IPS-20b (cell line): Measurements from ENCODE around the gene CDH4.

ENCODE experiments used
- H3K27ac ChIP-seq: one replicate; pipeline ENCODE4 v1.5.1; 2013; ENCODE audit warnings: low read length
- H3K27me3 ChIP-seq: 2 replicates; pipeline ENCODE4 v1.6.1; 2013; ENCODE audit warnings: mild to moderate bottlenecking, low read length, inconsistent platforms; ENCODE audit not compliant: insufficient read depth
- H3K36me3 ChIP-seq: 2 replicates; pipeline ENCODE4 v1.6.1; 2013; ENCODE audit warnings: low read depth, mild to moderate bottlenecking, inconsistent platforms, low read length, moderate library complexity; ENCODE audit not compliant: insufficient read depth
- H3K4me1 ChIP-seq: 2 replicates; pipeline ENCODE4 v1.6.1; 2013; ENCODE audit warnings: mild to moderate bottlenecking, control low read depth, inconsistent platforms, low read length, moderate library complexity; ENCODE audit not compliant: insufficient read depth
- H3K4me3 ChIP-seq: 2 replicates; pipeline ENCODE4 v1.5.1; 2013; ENCODE audit warnings: mild to moderate bottlenecking, low read length, inconsistent platforms
- H3K9ac ChIP-seq: 2 replicates; pipeline ENCODE4 v1.6.1; 2013; ENCODE audit warnings: low read depth, mild to moderate bottlenecking, inconsistent platforms, low read length, moderate library complexity
- H3K9me3 ChIP-seq: 2 replicates; pipeline ENCODE4 v1.6.1; 2013; ENCODE audit warnings: mild to moderate bottlenecking, low read depth, low read length, inconsistent platforms; ENCODE audit not compliant: insufficient read depth

CDH4 gene

GRCh38 chr20:61254881-61255626 lies 3.0 kb downstream of the CDH4 start:
- peaks cover 4% of the 10 kb centered on the region; the same call in 1 of the 2 replicates for H3K36me3 ChIP-seq
- peaks cover 69% of the 10 kb centered on the region for H3K27me3 ChIP-seq
- H3K27ac ChIP-seq = no peak overlapping the region
- H3K4me1 ChIP-seq = peaks cover 6% of the 10 kb centered on the region; the same call in 1 of the 2 replicates
- H3K9me3 ChIP-seq = no peaks in the 10 kb centered on the region
- no peak overlapping the region for H3K9ac ChIP-seq
- no peak overlapping the region for H3K4me3 ChIP-seq

- Histone ChIP-seq H3K36me3 (peaks cover 4% of the 10 kb centered on the region; the same call in 1 of the 2 replicates), H3K9me3 (no peaks in the 10 kb centered on the region), H3K27me3 (peaks cover 61% of the 10 kb centered on the region), H3K9ac (no peak overlapping the region), H3K4me3 (no peak overlapping the region), H3K27ac (no peak overlapping the region), H3K4me1 (peaks cover 6% of the 10 kb centered on the region; the same call in 1 of the 2 replicates)
Observed at GRCh38 chr20:61256365-61256764, 4.3 kb downstream of the CDH4 start.

GRCh38 chr20:61256824-61257223 lies 4.8 kb downstream of the CDH4 start:
- Histone ChIP-seq H3K36me3 (peaks cover 4% of the 10 kb centered on the region; the same call in 1 of the 2 replicates), H3K4me3 (no peak overlapping the region), H3K4me1 (peaks cover 6% of the 10 kb centered on the region; the same call in 1 of the 2 replicates), H3K9me3 (no peaks in the 10 kb centered on the region), H3K27me3 (peaks cover 56% of the 10 kb centered on the region), H3K9ac (no peak overlapping the region), H3K27ac (no peak overlapping the region)

GRCh38 chr20:61257611-61258010 lies 5.5 kb downstream of the CDH4 start:
- H3K4me1 ChIP-seq = peaks cover 6% of the 10 kb centered on the region; the same call in 1 of the 2 replicates
- H3K4me3 ChIP-seq = no peak overlapping the region
- no peak overlapping the region for H3K9ac ChIP-seq
- no peak overlapping the region for H3K27ac ChIP-seq
- H3K27me3 ChIP-seq = peaks cover 53% of the 10 kb centered on the region
- no peaks in the 10 kb centered on the region for H3K9me3 ChIP-seq
- H3K36me3 ChIP-seq = peaks cover 4% of the 10 kb centered on the region; the same call in 1 of the 2 replicates

- Histone ChIP-seq H3K27me3 (peaks cover 32% of the 10 kb centered on the region), H3K27ac (no peak overlapping the region), H3K9ac (no peak overlapping the region), H3K9me3 (no peaks in the 10 kb centered on the region), H3K4me1 (no peaks in the 10 kb centered on the region; the same call in 1 of the 2 replicates), H3K4me3 (no peak overlapping the region), H3K36me3 (peaks cover 4% of the 10 kb centered on the region; the same call in 1 of the 2 replicates)
Observed at GRCh38 chr20:61259741-61260140, 7.7 kb downstream of the CDH4 start.

- peaks cover 28% of the 10 kb centered on the region; the same call in 1 of the 2 replicates for H3K27me3 ChIP-seq
Observed at GRCh38 chr20:61260905-61261304, 8.8 kb downstream of the CDH4 start.

GRCh38 chr20:61262036-61262435 lies 10.0 kb downstream of the CDH4 start:
- Histone ChIP-seq H3K9ac (no peak overlapping the region), H3K9me3 (no peaks in the 10 kb centered on the region), H3K4me3 (no peak overlapping the region), H3K36me3 (no peaks in the 10 kb centered on the region), H3K27ac (no peak overlapping the region), H3K4me1 (no peaks in the 10 kb centered on the region), H3K27me3 (peaks cover 17% of the 10 kb centered on the region; the same call in 1 of the 2 replicates)

More at GRCh38 chr20:61260905-61261304, 8.8 kb downstream of the CDH4 start:
- no peaks in the 10 kb centered on the region for H3K4me1 ChIP-seq
- H3K9ac ChIP-seq = no peak overlapping the region
- no peak overlapping the region for H3K4me3 ChIP-seq
- no peaks in the 10 kb centered on the region for H3K36me3 ChIP-seq
- no peak overlapping the region for H3K27ac ChIP-seq
- H3K9me3 ChIP-seq = no peaks in the 10 kb centered on the region

GRCh38 chr20:61262514-61262913 lies 10.5 kb downstream of the CDH4 start:
- H3K9ac ChIP-seq = no peak overlapping the region
- no peak overlapping the region for H3K27ac ChIP-seq
- H3K4me3 ChIP-seq = no peak overlapping the region
- H3K36me3 ChIP-seq = no peaks in the 10 kb centered on the region
- H3K9me3 ChIP-seq = no peaks in the 10 kb centered on the region
- H3K4me1 ChIP-seq = no peaks in the 10 kb centered on the region
- peaks cover 21% of the 10 kb centered on the region; the same call in 1 of the 2 replicates for H3K27me3 ChIP-seq

- no peaks in the 10 kb centered on the region for H3K36me3 ChIP-seq
- H3K27ac ChIP-seq = no peak overlapping the region
- no peaks in the 10 kb centered on the region for H3K4me1 ChIP-seq
- H3K4me3 ChIP-seq = peak overlapping the region; percentile 34; the same call in 1 of the 2 replicates
- H3K9me3 ChIP-seq = no peaks in the 10 kb centered on the region
- peak overlapping the region; percentile 41; the same call in 1 of the 2 replicates for H3K9ac ChIP-seq
- peaks cover 24% of the 10 kb centered on the region; the same call in 1 of the 2 replicates for H3K27me3 ChIP-seq
Observed at GRCh38 chr20:61263084-61263695, 11.1 kb downstream of the CDH4 start.

- H3K27ac ChIP-seq = no peak overlapping the region
- no peak overlapping the region for H3K4me3 ChIP-seq
- no peaks in the 10 kb centered on the region for H3K4me1 ChIP-seq
- H3K36me3 ChIP-seq = no peaks in the 10 kb centered on the region
- peaks cover 24% of the 10 kb centered on the region; the same call in 1 of the 2 replicates for H3K27me3 ChIP-seq
- H3K9me3 ChIP-seq = no peaks in the 10 kb centered on the region
- no peak overlapping the region for H3K9ac ChIP-seq
Observed at GRCh38 chr20:61263938-61264337, 11.9 kb downstream of the CDH4 start.

GRCh38 chr20:61267241-61267640 lies 15.2 kb downstream of the CDH4 start:
- H3K4me1 ChIP-seq = peaks cover 3% of the 10 kb centered on the region; the same call in 1 of the 2 replicates
- no peak overlapping the region for H3K4me3 ChIP-seq
- H3K36me3 ChIP-seq = no peaks in the 10 kb centered on the region
- no peaks in the 10 kb centered on the region for H3K9me3 ChIP-seq
- no peak overlapping the region for H3K27ac ChIP-seq
- no peak overlapping the region for H3K9ac ChIP-seq
- H3K27me3 ChIP-seq = 0 out of 2 replicates have a peak, but pooled peaks cover 16% of the 10 kb centered on the region
